Endodermal cell (in vitro differentiated cells): ENCODE measurements around the gene PPP1R37. TPM values are rescaled to one million over a fixed set of nuclear protein-coding genes. Genes with fewer than 3 reads are reported as not detected.

Source experiments
- DNase-seq: peaks from one replicate; pipeline ENCODE4 v3.0.0-alpha.2; 2017
- H3K27ac ChIP-seq: 2 replicates; pipeline ENCODE4 v1.5.1; 2013; ENCODE audit warnings: mild to moderate bottlenecking, low read depth, low read length, moderate library complexity
- H3K27me3 ChIP-seq: 2 replicates; pipeline ENCODE4 v1.6.1; 2013; ENCODE audit warnings: mild to moderate bottlenecking, low read length, moderate library complexity; ENCODE audit not compliant: insufficient read depth, control insufficient read depth, poor library complexity, severe bottlenecking
- H3K36me3 ChIP-seq: 2 replicates; pipeline ENCODE4 v1.7.0; 2013; ENCODE audit warnings: mild to moderate bottlenecking, low read length, moderate library complexity; ENCODE audit not compliant: control insufficient read depth, insufficient read depth
- H3K4me1 ChIP-seq: one replicate; pipeline ENCODE4 v1.7.0; 2013; ENCODE audit warnings: low read length; ENCODE audit not compliant: control insufficient read depth, insufficient read depth
- H3K4me3 ChIP-seq: 2 replicates; pipeline ENCODE4 v1.5.1; 2013; ENCODE audit warnings: mild to moderate bottlenecking, low read length, moderate library complexity
- H3K9ac ChIP-seq: 2 replicates; pipeline ENCODE4 v1.6.1; 2013; ENCODE audit warnings: mild to moderate bottlenecking, low read length, moderate library complexity; ENCODE audit not compliant: poor library complexity, severe bottlenecking; ENCODE audit errors: extremely low read depth
- H3K9me3 ChIP-seq: 2 replicates; pipeline ENCODE4 v1.6.1; 2013; ENCODE audit warnings: mild to moderate bottlenecking, low read length, moderate library complexity; ENCODE audit not compliant: control insufficient read depth
- H3K27ac Mint-ChIP-seq: 2 replicates; pipeline ENCODE4 v1.8.0; 2020; ENCODE audit warnings: mixed read lengths
- H3K27me3 Mint-ChIP-seq: 2 replicates; pipeline ENCODE4 v1.8.0; 2021; ENCODE audit warnings: mild to moderate bottlenecking, mixed read lengths; ENCODE audit not compliant: insufficient read depth
- H3K36me3 Mint-ChIP-seq: 2 replicates; pipeline ENCODE4 v1.8.0; 2020; ENCODE audit warnings: low read depth, mixed read lengths
- H3K4me1 Mint-ChIP-seq: 2 replicates; pipeline ENCODE4 v1.8.0; 2020; ENCODE audit warnings: mixed read lengths
- H3K4me3 Mint-ChIP-seq: 2 replicates; pipeline ENCODE4 v1.8.0; 2020; ENCODE audit warnings: mild to moderate bottlenecking, moderate library complexity, mixed read lengths
- H3K9me3 Mint-ChIP-seq: 2 replicates; pipeline ENCODE4 v1.8.0; 2020; ENCODE audit warnings: mild to moderate bottlenecking, mixed read lengths
- WGBS, 2 experiments: methylation state at CpG; one replicate each; pipeline versions ENCODE4 v1.1.5 to v1.1.7; 2013; ENCODE audit warnings: missing lambda C conversion rate in 2 of 2, mixed read lengths in 1 of 2; ENCODE audit not compliant: insufficient coverage in 1 of 2, insufficient read length in 1 of 2; 5-methylcytosine and 5-hydroxymethylcytosine counted together
- total RNA-seq, 2 donors: library from RNA; stranded (reverse); fragmentation: NEBNext Ultra II Directional in 1 of 2; extraction: Animal tissue kit (Norgen Biotek cat#: 25700) in 1 of 2; gene quantifications; 2 replicates in 1 of 2; 3 replicates in 1 of 2; pipeline ENCODE4 v1.2.1, GENCODE V29; 2021
- TF ChIP-seq, protein P1 (sequence below): fragments of 200-600 bp; sonication (generic); conservative IDR thresholded peaks from 2 replicates; pipeline ENCODE4 v1.5.0; 2021; ENCODE audit warnings: antibody characterized with exemption, mild to moderate bottlenecking

PPP1R37 gene
- total RNA-seq, 2 donors from 2014 or later: 23.6 to 32.5 TPM

DNA sequence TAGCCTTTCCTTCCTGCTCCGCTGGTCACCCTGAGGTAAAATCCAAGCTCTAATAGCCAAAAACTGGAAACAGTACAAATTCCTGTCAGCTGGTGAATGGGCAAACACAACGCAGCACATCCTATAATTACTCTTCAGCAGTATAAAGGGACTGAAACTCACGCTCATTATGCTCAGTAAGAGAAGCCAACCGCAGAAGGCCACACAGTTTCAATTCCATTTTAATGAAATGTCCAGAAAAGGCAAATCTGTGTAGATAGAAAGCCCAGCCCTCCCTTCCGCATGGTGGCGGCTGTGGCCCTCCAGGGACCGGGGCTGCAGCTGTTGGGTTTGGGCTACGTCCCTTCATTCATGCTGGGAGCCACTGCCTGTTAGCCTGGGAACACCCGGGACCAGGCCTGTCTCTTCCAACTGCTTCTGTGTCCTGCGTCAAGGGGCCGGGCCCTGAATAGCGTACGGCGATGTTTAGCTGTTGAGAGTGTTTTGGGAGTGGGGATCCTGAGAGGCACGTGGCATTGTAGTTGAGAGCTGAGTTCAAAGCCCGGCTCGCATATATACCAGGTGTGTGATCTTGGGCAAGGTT is 44.3 kb downstream of the PPP1R37 start:
- Histone ChIP-seq H3K36me3 (peaks cover 4% of the 10 kb centered on the region), H3K9me3 (no peaks in the 10 kb centered on the region), H3K4me1 (no peaks in the 10 kb centered on the region), H3K4me3 (no peak overlapping the region), H3K9ac (no peak overlapping the region), H3K27me3 (no peaks in the 10 kb centered on the region), H3K27ac (peak overlapping the region; percentile 34)
- DNase-seq: no peak
- H3K4me1 Mint-ChIP-seq: peaks cover 9% of the 10 kb centered on the region
- H3K27ac Mint-ChIP-seq: peak overlapping the region; percentile 64
- TF ChIP-seq, protein P1, sequence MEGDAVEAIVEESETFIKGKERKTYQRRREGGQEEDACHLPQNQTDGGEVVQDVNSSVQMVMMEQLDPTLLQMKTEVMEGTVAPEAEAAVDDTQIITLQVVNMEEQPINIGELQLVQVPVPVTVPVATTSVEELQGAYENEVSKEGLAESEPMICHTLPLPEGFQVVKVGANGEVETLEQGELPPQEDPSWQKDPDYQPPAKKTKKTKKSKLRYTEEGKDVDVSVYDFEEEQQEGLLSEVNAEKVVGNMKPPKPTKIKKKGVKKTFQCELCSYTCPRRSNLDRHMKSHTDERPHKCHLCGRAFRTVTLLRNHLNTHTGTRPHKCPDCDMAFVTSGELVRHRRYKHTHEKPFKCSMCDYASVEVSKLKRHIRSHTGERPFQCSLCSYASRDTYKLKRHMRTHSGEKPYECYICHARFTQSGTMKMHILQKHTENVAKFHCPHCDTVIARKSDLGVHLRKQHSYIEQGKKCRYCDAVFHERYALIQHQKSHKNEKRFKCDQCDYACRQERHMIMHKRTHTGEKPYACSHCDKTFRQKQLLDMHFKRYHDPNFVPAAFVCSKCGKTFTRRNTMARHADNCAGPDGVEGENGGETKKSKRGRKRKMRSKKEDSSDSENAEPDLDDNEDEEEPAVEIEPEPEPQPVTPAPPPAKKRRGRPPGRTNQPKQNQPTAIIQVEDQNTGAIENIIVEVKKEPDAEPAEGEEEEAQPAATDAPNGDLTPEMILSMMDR: no peak
- no peaks in the 10 kb centered on the region for H3K9me3 Mint-ChIP-seq
- H3K36me3 Mint-ChIP-seq: peaks cover 13% of the 10 kb centered on the region
- H3K27me3 Mint-ChIP-seq: no peaks in the 10 kb centered on the region
- H3K4me3 Mint-ChIP-seq: no peak overlapping the region
- WGBS, 2 experiments: 94 to 97% methylated on average over 13 to 17 of the region's 17 CpGs

DNA sequence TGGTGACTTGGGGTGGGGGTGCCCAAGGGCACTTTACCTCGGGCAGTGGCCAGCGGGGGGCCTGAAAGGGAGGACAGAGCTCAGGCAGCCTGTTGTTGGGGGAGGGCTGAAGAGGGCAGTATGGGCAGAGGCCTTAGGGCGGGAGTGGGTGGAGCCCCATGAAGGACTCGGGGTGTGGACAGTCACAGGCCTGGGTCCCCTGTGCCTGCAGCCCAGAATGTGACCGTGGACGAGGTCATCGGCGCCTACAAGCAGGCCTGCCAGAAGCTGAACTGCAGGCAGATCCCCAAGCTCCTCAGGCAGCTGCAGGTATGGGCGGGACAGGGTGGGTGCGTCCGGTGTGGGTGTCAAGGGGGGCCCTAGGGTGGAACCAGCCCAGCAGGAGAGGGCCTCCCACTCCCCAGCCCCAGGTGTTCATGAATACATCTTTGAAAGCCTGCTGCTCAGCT is 45.3 kb downstream of the PPP1R37 start:
- no peak overlapping the region for H3K4me3 Mint-ChIP-seq
- H3K36me3 Mint-ChIP-seq: peaks cover 22% of the 10 kb centered on the region
- H3K27me3 Mint-ChIP-seq: no peaks in the 10 kb centered on the region
- WGBS, 2 experiments: 90 to 100% methylated on average over 5 to 11 of the region's 11 CpGs
- Histone ChIP-seq H3K9ac (no peak overlapping the region), H3K4me3 (no peak overlapping the region), H3K9me3 (no peaks in the 10 kb centered on the region), H3K4me1 (no peaks in the 10 kb centered on the region), H3K36me3 (peaks cover 14% of the 10 kb centered on the region), H3K27ac (no peak overlapping the region), H3K27me3 (no peaks in the 10 kb centered on the region)
- H3K27ac Mint-ChIP-seq: peak overlapping the region; percentile 61
- H3K9me3 Mint-ChIP-seq: no peaks in the 10 kb centered on the region
- DNase-seq: no peak
- H3K4me1 Mint-ChIP-seq: peaks cover 9% of the 10 kb centered on the region
- TF ChIP-seq, protein P1: no peak

DNA sequence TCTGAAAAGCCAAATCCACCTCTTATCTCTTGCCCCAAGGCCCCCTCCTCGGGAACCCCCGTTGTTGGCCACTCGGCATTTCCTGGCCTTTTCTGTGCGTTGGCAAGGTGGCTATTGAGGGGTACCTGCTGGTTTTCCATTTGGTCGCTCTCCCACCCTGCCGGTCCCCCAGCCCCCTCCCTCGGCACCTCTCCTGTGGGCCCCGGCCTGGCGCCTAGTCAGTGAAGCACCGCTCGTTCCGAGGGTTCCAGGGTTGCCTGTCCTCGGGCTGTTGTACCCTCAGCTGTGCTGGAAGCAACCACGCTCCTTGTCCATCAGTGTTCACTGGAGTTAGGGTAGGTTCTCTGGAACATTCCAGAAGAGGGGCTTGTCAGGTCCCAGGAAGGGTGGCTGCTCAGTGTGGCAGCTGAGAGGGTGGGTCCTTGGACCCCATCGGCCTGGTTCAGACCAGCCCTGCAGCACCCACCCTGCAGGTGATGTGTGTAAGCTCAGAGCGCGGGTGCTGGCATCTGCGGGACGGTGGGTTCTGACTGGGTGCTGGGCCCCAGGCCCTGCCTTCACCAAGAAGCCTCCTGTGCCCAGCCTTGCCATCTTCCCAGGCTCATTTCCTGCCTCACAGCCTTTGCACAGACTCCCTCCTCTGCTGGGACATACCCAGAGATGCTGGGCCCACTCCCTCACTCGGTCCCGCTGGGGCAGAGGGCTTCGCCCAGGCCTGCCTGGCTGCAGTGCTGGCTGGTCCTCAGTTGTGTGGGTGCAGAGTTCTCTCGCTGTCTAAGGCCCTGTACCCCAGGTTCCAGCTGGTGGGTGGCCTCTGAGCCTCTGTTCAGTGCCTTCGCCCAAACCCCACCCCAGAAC is 46.5 kb downstream of the PPP1R37 start:
- Mint-ChIP-seq H3K36me3 (peaks cover 27% of the 10 kb centered on the region), H3K4me1 (peaks cover 6% of the 10 kb centered on the region), H3K4me3 (no peak overlapping the region), H3K9me3 (no peaks in the 10 kb centered on the region), H3K27ac (peak overlapping the region; percentile 17), H3K27me3 (no peaks in the 10 kb centered on the region)
- Histone ChIP-seq H3K27me3 (no peaks in the 10 kb centered on the region), H3K4me3 (no peak overlapping the region), H3K36me3 (peaks cover 14% of the 10 kb centered on the region), H3K9ac (no peak overlapping the region), H3K9me3 (no peaks in the 10 kb centered on the region), H3K4me1 (no peaks in the 10 kb centered on the region), H3K27ac (no peak overlapping the region)
- TF ChIP-seq, protein P1: no peak
- 86 to 95% methylated on average over 11 to 24 of the region's 24 CpGs for WGBS, 2 experiments
- DNase-seq: no peak
